HG02840 (cell line): ENCODE measurements around the gene NRAP.
"Not testable (repeated sequence)": the region's sequence is repeated elsewhere in the genome, so short reads cannot be mapped to it uniquely, and the experiment has no call there.

ENCODE experiments used
- ATAC-seq: cut with Tn5 transposase; IDR thresholded peaks from one replicate; pipeline ENCODE4 v1.9.1; 2021; ENCODE audit warnings: mild to moderate bottlenecking, moderate library complexity, moderate number of reproducible peaks; ENCODE audit not compliant: unreplicated experiment, low FRiP score

NRAP gene

DNA sequence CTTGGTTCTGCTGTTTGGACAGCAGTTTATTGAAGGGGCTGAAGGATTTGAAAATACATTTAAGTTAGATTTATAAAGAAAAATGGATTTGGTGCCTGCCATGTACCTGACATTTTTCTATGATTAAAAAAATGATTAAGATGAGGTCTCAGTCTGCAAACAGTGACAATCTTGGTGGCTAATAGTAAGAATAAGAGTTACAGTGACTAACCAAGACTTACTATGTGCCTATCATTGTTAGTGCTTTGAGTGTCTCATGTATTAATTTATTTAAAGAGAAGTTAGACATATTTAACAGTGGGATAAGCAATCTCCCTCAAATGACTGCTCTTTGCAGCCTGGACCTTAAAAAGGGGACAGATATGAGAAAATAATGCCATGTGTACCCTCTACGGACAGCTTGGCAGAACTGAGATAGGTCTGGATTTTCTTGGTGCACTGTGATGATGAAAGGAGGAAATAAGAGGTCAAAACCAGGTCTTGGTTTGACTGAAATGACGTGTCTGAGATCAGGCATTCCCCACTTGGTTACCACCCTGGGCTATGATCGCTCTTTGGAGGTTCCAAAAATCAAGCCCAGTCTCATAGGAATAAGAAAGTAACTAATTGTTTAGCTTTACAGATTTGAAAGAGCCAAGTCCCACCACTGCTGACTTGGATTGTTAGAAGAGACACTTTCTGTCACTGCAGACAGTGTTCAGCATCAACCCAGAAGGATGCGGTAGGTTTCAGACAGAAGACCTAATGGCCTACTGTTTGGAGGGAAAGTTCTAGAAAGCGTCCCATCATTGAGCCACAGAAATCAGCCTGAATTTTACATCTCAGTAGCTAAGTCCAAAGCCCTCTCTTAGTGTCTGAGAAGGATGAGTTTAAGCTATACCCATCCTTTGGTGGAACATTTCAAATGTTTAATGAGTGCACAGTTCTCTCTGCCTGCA is 18.0 kb upstream of the NRAP start:
- ATAC-seq: peak; percentile 47

DNA sequence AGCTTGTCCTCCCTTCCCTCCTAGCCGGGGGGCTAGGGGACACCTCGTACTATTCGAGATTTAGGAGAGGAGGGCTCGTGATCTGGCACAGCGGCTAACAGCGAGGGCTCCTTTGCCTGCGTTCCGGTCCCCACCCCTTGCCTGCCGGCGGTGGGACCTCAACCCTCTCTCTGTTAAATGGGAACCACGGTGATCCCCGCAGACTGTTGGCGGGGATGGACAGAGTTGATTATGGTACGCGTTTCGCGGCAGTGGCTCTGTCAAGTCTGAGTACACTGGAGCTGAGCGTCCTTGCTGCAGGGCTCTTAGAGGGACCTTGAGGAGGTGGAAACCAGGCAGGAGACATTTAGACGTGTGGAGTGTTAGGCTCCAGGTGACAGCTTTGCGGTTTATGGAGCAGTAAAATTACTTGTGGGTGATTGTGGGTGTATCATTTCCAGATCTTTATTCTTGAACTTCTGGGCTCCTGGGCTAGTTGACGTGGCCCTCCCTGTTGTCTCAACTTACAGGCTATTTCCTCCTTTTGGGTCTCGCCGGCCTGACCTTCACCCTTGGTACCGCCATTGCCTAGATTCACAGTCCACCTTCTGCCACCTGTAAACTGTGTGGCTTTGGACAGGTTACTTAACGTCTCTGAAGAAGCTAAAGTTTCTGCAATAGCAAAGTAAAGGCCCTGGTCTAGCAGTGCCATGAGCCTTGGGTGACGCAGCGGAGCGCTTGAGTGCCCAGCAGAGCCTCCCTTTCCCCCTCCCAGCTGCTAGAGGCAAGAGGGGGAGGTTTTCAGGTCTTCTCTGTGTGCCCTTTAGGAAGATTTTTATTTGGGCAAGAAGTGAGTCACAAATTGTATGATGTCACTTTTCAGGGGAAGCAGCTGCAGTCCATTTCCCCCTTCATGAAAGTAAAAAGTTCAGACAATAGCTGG is 16.6 kb upstream of the NRAP start:
- ATAC-seq: peak; percentile 8

DNA sequence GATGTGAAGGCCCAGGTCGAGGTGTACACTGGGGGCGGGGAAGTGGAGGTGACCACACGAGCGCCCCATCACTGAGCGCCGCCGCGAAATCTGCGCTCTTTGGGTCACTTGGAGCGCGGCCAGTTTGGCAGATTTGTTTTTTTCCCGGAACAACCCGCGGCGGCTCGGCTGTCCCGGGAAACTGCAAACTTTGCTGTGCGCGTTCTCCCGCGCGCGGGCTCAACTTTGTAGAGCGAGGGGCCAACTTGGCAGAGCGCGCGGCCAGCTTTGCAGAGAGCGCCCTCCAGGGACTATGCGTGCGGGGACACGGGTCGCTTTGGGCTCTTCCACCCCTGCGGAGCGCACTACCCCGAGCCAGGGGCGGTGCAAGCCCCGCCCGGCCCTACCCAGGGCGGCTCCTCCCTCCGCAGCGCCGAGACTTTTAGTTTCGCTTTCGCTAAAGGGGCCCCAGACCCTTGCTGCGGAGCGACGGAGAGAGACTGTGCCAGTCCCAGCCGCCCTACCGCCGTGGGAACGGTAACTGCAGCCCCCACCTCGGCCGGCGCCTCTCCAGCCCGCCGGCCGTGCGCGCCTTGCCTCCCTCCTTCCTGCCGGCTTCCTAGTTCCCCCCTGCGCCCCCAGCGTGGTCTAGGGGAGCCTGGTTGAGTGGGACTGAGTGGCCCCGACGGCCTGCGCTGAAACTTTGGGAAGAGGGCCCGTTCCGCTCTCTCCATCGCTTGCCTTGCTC is 15.8 kb upstream of the NRAP start, which contains the start of gene CASP7:
TSS of gene CASP7 (plus strand) at position 450 of the 727 bp plus-strand sequence. CDS start 17,582 bp downstream, outside the sequence.
- ATAC-seq: peak; percentile 51

DNA sequence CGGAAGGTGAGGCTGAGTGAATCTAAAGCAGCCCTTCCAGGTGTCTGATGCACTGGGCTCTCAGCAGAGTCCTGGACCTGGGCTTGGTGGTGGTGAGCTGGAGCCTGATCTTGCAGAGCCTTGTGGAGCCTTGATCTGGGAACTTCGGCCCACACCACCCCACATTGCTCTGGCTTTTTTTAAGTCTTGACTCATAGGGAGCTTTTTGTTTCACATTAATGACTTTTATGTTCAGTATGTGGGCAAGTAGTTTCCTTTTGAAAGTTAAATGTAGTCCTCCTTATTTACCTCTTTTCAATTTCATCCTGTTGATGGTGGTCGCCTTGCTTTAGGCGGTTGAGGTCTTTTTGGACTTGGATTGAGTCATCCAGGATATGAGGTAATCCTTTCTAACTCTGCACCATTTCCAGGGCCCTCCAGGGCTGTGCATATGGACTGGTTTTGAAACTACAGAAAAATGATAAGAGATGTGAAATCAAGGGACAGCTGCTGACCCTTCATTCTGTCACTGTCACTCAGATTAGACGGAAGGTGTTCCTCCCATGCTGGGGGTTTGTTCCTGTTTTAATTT is 2.9 kb upstream of the NRAP start:
- ATAC-seq: no peak

DNA sequence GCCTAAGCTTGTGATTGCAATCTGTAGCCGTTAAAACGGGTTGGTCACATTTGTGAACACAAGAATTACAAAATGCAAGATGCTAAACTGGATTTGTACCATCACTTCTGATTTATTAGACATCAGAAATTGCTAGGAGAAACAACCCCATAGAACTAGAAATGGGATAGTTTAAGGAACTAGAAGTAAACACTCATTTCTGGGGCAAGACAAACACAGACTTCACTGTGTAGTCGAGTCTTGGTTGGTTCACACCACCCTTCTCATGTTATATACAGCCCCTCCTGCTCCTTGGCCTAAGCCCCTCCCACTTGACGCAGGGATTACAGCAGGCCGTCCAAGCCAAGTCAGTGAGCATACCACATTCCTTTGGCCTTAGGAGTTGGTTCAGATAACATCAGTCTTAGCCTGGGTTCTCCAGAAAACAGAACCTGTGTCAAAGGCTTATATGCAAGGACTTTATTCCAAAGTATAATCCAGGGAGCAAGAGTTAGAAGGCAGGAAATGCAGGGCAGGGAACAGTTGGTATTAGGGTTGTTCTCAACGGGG is 2.0 kb upstream of the NRAP start:
- ATAC-seq: no peak

DNA sequence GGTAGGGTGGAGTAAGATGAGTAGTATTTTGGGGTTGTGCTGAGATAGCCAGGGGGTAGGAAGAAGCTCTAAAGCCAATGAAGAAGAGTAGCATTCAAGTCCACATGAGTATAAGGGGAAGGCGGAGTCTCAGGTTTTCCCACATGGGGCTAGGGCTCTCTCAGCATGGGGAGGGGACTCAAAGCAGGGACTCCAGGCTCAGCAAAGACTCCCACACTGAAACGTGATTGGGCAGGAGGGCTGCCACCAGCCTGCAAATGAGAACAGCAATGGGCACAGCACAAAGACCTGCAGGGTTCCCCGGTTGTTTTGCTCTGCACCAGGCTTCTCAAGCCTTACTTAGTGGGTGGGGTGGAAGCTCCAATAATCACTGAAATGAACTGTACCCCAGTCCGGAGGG is 1.5 kb upstream of the NRAP start:
- ATAC-seq: no peak

DNA sequence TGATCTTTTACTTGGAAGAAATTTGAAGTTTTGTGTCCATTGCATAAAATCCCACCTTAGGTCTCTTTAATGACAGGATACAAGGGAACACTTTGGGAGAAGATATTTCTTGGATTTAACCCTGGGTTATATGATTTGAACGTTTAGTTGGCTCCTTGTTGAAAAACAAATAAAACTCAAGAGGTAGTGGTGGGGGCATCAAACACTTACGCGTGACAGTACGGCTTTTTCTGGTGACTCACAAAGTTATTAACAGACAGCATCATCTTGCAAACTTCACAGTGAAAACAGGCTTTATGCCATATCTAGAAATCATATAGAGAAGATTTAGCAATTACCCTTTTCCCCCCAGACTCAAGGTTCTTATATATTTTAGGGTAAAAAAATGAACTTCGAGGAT is 699 bp downstream of the NRAP start:
- no peak for ATAC-seq

DNA sequence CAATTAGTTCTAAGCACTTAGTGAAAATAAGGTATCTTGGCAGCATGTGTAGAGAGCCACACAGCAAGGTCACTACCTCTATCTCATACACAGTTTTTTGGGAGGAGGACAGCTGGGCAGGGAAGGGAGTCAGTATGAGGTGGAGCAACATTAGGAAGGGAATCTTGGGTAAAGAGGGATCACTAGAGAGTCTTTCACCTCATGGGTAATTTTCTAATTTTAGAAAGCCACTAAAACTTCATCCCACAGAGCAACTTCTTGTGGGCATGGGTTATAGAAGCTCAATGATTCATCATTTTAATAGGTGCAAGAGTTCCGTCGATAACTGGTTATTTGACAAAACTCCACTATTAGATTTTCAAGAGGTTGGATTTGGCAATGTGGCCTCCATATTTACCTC is 2.5 kb downstream of the NRAP start:
- ATAC-seq: no peak

DNA sequence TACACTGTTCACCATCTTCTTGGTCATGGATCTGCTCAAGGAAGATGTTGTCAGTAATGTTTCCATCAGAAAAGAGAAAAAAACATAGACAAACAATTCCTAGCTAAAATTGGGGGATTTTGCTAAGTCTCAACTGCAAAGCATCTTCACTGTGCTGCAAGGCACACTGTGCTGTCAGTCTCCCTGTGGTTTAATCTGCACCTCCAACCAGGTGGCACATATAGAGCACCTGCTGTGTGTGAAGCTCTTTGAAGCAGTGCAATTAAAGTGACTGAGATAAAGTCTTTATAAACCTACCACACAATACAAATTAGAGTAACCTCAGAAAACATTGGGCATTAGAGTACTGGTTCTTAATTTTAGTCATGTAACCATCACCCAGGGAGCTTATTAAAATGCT is 6.3 kb downstream of the NRAP start:
- ATAC-seq: no peak

DNA sequence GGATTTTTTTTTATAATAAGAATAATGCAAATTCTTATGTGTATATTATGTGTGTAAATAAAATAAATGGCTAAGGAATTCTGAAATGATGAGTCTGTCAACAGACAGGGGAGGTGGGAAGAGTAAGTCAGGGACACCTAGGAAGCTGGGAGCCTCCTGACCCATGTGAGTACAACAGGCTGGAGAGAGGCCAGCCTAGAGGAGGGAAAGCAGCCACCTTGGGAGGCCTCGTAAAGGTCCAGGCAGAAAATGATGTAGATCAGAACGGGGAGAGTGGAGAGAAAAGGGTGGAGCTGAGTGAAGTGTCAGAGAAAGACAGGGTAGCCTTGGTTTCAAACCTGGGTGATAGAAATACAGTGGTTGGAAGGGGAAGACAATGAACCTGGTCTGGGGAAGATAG is 6.9 kb downstream of the NRAP start:
- no peak for ATAC-seq

DNA sequence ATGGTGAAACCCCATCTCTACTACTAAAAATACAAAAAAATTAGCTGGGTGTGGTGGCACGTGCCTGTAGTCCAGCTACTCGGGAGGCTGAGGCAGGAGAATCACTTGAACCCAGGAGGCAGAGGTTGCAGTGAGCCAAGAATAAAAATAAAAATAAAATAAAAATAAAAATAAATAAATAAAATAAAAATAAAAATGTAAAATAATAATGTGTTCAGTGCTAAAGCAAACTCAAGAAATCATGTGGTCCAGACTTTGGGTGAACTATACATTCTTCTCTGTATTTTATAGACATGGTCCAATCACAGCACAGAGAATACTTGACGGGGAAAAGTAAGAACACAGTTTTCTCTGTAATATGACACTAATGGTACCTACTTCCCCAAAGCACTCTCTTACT is 11.4 kb downstream of the NRAP start:
- ATAC-seq: not testable (repeated sequence)

DNA sequence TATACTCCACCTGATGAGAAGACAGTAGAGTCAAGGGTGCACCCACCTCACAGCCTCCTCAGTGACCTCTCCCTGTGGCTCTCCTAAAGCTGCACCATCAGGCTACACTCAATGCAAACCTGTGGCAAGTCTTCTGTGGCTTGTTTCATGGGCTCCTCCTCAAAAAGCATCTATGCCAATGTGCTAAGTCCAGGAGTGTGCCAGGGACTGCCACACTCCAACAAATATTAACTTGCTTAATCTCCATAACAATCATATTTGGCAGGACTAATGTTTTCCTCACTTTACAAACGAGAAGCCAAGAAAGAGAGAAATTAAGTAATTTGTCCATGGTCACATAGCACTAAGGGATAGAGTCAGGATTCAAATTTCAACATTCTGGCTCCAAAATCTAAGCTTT is 11.9 kb downstream of the NRAP start:
- ATAC-seq: no peak

DNA sequence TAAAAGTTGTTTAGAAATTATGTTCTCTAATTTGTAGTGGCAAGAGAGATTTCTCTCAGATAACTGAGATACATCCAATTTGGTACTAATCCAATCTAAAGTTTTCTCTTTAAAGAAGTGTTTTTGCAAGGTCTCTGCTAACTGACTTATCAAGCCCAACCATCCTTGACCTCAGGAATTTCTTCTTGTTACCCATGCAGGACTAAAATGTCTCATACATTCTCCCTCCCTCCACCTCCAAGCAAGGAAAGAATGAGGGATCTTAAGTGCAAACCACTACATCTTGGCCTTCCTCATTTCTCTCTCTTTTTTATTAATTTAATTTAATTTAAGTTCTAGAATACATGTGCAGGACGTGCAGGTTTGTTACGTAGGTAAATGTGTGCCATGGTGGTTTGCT is 12.8 kb downstream of the NRAP start:
- no peak for ATAC-seq

DNA sequence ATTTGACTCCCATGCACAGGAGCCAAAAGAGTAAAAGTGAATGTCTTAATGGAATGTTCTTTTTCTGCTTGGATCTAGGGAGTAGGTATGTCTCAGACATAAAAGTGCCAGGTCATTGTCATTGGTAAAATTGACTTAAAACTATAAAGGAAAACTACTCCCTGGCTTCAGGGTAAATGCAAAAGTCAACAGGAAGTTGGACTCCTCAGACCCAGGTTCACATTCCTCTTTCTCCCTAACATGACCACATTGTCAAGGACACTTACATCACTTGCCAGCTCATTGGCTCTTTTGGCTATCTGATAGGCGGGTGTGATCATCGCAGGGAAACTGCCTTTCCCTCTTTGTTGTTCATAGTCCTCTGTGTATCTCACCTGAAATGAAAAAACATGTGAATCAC is 13.7 kb downstream of the NRAP start:
- no peak for ATAC-seq

DNA sequence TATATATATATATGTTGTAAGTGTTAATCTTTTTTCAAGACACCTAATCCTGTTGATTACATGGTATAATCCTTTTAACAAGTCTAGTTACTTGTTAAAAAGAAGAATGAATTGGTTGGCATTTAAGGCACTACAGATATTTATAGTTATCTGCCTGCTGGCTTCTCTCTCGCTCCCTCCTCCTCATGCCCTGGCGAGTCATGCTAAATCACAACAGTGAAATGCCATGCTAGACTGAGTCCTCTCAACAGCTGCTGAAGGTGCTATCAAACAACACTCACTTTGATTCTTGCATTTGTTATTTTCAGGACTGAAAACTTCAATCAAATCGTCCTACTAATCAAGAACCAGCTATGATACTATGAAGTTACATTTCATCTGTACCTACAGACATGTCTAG is 15.4 kb downstream of the NRAP start:
- no peak for ATAC-seq

DNA sequence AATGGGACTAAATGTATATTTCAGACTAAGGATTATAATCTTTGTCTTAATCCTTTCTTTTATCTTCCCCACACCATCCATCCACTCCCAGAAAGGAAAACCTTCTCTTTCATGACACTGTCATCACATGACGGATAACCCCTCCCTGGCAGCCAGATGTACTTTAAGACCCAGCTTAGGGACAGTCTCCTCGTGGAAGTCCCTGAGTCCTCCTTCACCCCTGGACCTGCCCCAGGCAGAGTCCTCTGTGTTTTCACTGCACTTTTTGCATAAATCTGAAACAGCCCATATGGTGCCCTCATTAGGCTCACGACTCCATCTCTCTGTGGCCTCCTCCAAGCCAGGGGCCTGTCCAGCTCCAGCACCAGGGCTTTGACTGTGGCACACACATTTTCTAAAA is 16.0 kb downstream of the NRAP start:
- no peak for ATAC-seq

DNA sequence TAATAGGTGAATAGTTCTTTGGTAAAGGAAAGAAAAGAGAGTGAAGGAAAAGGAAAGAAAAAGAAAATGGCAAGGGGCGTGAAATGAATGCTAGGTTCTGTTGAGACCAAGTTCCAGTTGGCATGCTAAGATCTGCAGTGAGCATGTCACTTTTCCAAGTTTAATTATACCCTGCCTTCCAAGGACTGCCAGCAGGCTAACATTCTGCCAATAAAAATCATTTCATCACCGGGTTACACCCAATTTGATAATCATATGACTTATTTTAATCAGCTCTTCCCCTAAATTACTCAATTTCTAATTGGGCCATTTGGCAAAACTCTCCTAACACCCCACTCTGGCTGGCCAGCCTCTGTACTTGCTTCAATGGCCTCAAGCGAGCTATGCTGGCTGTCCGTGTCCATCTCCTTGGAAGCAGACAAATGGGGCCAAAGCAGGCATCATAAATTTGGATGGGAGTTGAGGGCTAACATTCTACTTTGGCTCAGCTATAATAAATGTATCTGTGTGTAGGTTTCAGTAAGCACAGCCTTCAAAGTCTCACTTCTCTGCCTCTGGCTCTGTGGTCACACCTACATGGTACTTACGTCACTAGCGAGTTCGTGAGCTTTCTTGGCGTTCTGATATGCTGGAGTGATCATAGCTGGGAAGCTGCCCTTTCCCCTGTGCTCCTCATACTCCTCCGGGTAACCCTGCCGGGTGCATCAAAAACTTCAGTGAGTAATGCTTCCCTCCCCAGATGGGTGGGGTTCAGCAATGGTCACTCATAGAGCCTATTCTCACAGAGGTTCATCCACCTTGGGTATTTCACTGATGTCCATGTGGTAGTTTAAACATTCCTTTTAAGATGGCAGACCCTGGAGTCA is 17.3 kb downstream of the NRAP start:
- no peak for ATAC-seq

DNA sequence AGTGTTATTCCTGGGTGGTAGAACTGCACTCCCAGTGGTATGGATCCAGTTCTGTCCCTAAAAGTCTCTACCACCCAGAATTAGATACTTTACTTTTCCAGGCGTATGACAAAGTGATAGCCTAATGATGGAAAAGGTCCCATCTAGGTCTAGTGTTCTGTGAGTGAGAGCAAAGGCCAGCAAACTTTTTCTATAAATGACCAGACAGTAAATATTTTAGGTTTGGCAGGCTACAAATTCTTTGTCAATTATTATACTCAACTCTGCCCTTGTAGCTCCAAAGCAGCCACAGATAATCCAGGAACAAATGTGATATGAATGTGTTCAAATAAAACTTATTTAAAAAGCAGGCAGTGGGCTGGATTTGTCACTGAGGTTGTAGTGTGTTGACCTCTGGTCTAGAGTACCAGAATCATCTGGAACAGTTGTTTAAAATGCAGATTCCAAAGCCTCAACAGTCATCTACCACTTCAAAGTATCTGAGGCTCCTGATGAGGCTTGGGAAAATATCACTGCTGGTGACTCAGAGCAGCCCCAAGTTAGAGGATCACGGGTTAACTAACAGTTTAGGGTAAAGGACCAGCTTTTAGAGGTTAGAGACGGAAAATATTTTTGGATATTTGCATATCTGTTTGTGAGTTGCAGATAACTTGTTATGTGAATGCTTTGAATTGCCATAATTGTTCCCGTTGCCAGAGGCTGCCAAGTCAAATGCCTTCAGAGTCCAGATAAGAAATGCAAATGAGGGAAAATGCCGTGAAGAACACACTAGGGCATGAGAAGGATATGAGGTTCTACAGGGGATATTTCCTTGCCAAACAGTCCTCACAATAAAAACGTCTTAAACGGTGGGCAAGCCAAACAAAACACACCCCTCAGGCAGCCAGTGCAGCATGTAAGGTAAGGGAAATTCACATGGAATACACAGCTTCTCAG is 19.4 kb downstream of the NRAP start:
- ATAC-seq: no peak
